ENCODE data around the gene METTL22. TPM values are rescaled to one million over a fixed set of nuclear protein-coding genes. Genes with fewer than 3 reads are reported as not detected.

Gene METTL22
- total RNA-seq, 1 experiment from 2014 or later, result 14.6 TPM

DNA sequence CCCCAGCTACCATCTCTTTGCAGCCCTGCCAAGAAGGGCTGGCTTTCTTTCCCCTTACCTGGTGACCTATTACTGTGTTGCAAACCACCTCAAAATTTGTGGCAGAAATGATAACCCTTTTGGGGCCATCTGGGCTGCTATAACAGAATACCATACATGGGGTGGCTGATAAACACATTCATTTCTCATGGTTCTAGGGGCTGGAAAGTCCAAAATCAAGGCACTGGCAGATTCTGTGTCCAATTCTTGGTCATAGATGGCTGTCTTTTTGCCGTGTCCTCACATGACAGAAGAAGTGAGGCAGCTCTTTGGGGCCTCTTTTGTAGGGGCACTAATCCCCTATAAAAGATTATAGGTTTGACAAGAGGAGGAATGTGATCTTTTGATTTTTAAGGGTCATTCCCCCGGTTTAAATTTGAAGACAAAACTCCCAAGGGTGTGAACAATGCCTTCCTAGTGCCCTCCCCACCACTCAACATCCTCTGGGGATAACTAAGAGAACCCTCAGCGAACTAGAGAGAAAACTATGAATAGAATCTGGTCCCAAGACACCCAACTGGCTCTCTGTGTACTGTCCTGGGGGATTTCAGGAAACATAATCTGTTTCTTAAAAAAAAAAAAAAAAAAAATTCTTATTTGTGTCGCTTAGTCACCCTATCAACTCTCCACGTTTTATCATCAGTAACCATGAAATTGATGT, 1.7 kb upstream of the METTL22 start:
- no peaks in the 10 kb centered on the region for H4K20me1 ChIP-seq (ENCODE audit: low read length)
- H3F3A ChIP-seq (ENCODE audit: low read length, unreplicated experiment), result no peaks in the 10 kb centered on the region
- ATAC-seq (no peak), DNase-seq (no peak)
- no TSS peak for BruUV-seq (replicated peaks)
- H3K79me2 ChIP-seq (ENCODE audit: low read length), result peaks cover 26% of the 10 kb centered on the region
- H3K9me2 ChIP-seq (replicated peaks; ENCODE audit: low read length), result no peaks in the 10 kb centered on the region
- CTCF ChIA-PET, result no interaction called here
- H3K4me2 ChIP-seq (ENCODE audit: low read length), result no peak overlapping the region
- H3K27me3 ChIP-seq (ENCODE audit: low read length), result peaks cover 5% of the 10 kb centered on the region
- no peak overlapping the region for H3K4me3 ChIP-seq (ENCODE audit: low read length)
- intact Hi-C loops (cut with micrococcal nuclease), result loop anchor here (5.0 kb wide), 1 partner anchor 53 kb away; no protein-coding TSS in a partner anchor
- H2AFZ ChIP-seq (ENCODE audit: low read length), result no peak overlapping the region
- no peaks in the 10 kb centered on the region for H3K9me3 ChIP-seq (ENCODE audit: low read length)
- H3K9ac ChIP-seq (ENCODE audit: low read length), result no peak overlapping the region
- TF ChIP-seq EZH2 (IDR thresholded peaks at IDR 0.05; ENCODE audit: low read length, unreplicated experiment), result no peak
- no peak for TF ChIP-seq EZH2phosphoT487 (IDR thresholded peaks at IDR 0.05; ENCODE audit: borderline replicate concordance, low read length)
- peaks cover 8% of the 10 kb centered on the region for H3K4me1 ChIP-seq (ENCODE audit: insufficient read depth, low read length)
- H3K27ac ChIP-seq (ENCODE audit: low read length), result no peak overlapping the region
- H3K36me3 ChIP-seq (ENCODE audit: low read depth, low read length), result no peaks in the 10 kb centered on the region
- POLR2A ChIA-PET (ENCODE audit: unreplicated experiment), result no interaction called here

DNA sequence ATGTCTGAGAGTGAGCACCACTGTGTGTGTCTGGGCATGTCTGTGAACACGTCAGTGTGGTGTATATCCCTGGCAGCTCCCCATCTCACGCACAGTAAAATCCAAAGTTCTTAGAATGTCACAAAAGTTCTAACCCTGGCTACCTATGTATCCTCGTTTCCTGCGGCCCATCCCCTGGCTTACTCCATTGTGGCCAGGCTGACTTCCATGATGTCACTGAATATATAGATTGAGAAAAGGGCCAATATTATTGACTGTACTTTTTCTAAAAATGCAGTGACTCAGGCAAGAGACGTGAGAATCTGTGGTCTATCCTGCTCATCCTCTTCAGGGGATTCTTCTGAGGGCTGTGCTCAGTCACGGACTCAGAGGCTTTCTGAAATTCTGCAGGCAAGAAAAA, 963 bp upstream of the METTL22 start:
- H4K20me1 ChIP-seq (ENCODE audit: low read length), result no peaks in the 10 kb centered on the region
- no peaks in the 10 kb centered on the region for H3K9me3 ChIP-seq (ENCODE audit: low read length)
- H3F3A ChIP-seq (ENCODE audit: low read length, unreplicated experiment), result no peaks in the 10 kb centered on the region
- no peak overlapping the region for H2AFZ ChIP-seq (ENCODE audit: low read length)
- H3K4me3 ChIP-seq (ENCODE audit: low read length), result no peak overlapping the region
- ATAC-seq (no peak), DNase-seq (no peak)
- peaks cover 8% of the 10 kb centered on the region for H3K4me1 ChIP-seq (ENCODE audit: insufficient read depth, low read length)
- intact Hi-C loops (cut with micrococcal nuclease), result loop anchor here (5.0 kb wide), 1 partner anchor 53 kb away; no protein-coding TSS in a partner anchor
- BruUV-seq (replicated peaks), result no TSS peak
- no peaks in the 10 kb centered on the region for H3K9me2 ChIP-seq (replicated peaks; ENCODE audit: low read length)
- H3K79me2 ChIP-seq (ENCODE audit: low read length), result peaks cover 26% of the 10 kb centered on the region
- no peak for TF ChIP-seq EZH2phosphoT487 (IDR thresholded peaks at IDR 0.05; ENCODE audit: borderline replicate concordance, low read length)
- TF ChIP-seq, protein P1, sequence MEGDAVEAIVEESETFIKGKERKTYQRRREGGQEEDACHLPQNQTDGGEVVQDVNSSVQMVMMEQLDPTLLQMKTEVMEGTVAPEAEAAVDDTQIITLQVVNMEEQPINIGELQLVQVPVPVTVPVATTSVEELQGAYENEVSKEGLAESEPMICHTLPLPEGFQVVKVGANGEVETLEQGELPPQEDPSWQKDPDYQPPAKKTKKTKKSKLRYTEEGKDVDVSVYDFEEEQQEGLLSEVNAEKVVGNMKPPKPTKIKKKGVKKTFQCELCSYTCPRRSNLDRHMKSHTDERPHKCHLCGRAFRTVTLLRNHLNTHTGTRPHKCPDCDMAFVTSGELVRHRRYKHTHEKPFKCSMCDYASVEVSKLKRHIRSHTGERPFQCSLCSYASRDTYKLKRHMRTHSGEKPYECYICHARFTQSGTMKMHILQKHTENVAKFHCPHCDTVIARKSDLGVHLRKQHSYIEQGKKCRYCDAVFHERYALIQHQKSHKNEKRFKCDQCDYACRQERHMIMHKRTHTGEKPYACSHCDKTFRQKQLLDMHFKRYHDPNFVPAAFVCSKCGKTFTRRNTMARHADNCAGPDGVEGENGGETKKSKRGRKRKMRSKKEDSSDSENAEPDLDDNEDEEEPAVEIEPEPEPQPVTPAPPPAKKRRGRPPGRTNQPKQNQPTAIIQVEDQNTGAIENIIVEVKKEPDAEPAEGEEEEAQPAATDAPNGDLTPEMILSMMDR (conservative IDR thresholded peaks at IDR 0.05; ENCODE audit: low read depth, low read length), result no peak
- TF ChIP-seq EZH2 (IDR thresholded peaks at IDR 0.05; ENCODE audit: low read length, unreplicated experiment), result no peak
- H3K27ac ChIP-seq (ENCODE audit: low read length), result no peak overlapping the region
- ChIA-PET CTCF (no interaction called here), POLR2A (ENCODE audit: unreplicated experiment) (no interaction called here)
- no peak overlapping the region for H3K4me2 ChIP-seq (ENCODE audit: low read length)
- no peaks in the 10 kb centered on the region for H3K36me3 ChIP-seq (ENCODE audit: low read depth, low read length)
- H3K9ac ChIP-seq (ENCODE audit: low read length), result no peak overlapping the region
- H3K27me3 ChIP-seq (ENCODE audit: low read length), result peaks cover 5% of the 10 kb centered on the region; the same call in 1 of the 2 replicates

DNA sequence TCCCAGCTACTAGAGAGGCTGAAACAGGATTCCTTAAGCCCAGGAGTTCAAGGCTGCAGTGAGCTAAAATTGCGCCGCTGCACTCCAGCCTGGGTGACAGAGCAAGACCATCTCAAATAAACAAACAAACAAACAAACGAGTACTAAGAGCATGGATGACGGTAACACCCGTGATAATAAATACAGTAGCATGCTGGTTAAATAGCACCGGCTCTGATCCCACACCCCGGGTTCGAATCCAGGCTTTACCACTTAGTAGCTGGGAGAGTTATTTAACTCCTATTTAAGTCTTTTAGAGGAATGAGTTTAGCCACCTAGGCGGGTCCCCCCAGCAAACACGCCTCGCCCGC, 301 bp upstream of the METTL22 start:
- peak overlapping the region; percentile 87 for H3K4me2 ChIP-seq (ENCODE audit: low read length)
- H3K9me2 ChIP-seq (replicated peaks; ENCODE audit: low read length), result no peaks in the 10 kb centered on the region
- peaks cover 26% of the 10 kb centered on the region for H3K79me2 ChIP-seq (ENCODE audit: low read length)
- H3K27me3 ChIP-seq (ENCODE audit: low read length), result peaks cover 2% of the 10 kb centered on the region; the same call in 1 of the 2 replicates
- POLR2A ChIA-PET (ENCODE audit: unreplicated experiment), result no interaction called here
- H3K9ac ChIP-seq (ENCODE audit: low read length), result peak overlapping the region; percentile 90
- H3F3A ChIP-seq (ENCODE audit: low read length, unreplicated experiment), result no peaks in the 10 kb centered on the region
- BruUV-seq (replicated peaks), result no TSS peak
- no peaks in the 10 kb centered on the region for H3K36me3 ChIP-seq (ENCODE audit: low read depth, low read length)
- DNase-seq (no peak), ATAC-seq (no peak)
- no peak overlapping the region for H3K27ac ChIP-seq (ENCODE audit: low read length)
- H2AFZ ChIP-seq (ENCODE audit: low read length), result peak overlapping the region; percentile 82
- peaks cover 8% of the 10 kb centered on the region for H3K4me1 ChIP-seq (ENCODE audit: insufficient read depth, low read length)
- H3K4me3 ChIP-seq (ENCODE audit: low read length), result peak overlapping the region; percentile 80
- no peaks in the 10 kb centered on the region for H3K9me3 ChIP-seq (ENCODE audit: low read length)
- CTCF ChIA-PET, result no interaction called here
- no peaks in the 10 kb centered on the region for H4K20me1 ChIP-seq (ENCODE audit: low read length)
- intact Hi-C loops (cut with micrococcal nuclease), result loop anchor here (5.0 kb wide), 1 partner anchor 54 kb away; no protein-coding TSS in a partner anchor
- TF ChIP-seq EZH2phosphoT487 (IDR thresholded peaks at IDR 0.05; ENCODE audit: borderline replicate concordance, low read length) (no peak), EZH2 (IDR thresholded peaks at IDR 0.05; ENCODE audit: low read length, unreplicated experiment) (no peak)
- TF ChIP-seq, protein P1 (conservative IDR thresholded peaks at IDR 0.05; ENCODE audit: low read depth, low read length), result no peak

Data from PC-3 (cell line).